PC-9 (cell line): Measurements from ENCODE around the gene TGM1. TPM values are rescaled to one million over a fixed set of nuclear protein-coding genes. Genes with fewer than 3 reads are reported as not detected.

Experiments used
- BruUV-seq: library from RNA; stranded (reverse); fragments of 400-500 nt; replicated peaks from 2 replicates; lab custom pipeline; 2021; lab: Mats Ljungman, UMichigan
- CTCF ChIA-PET: fragments of 300-600 bp; sonication (Branson Sonifier 250); formaldehyde crosslinking; loops from one replicate; lab custom pipeline; 2022; ENCODE audit warnings: antibody characterized with exemption; lab: Charles Lee
- POLR2A ChIA-PET: fragments of 300-600 bp; sonication (Branson Sonifier 250); formaldehyde crosslinking; loops from one replicate; lab custom pipeline; 2022; ENCODE audit warnings: antibody characterized with exemption; ENCODE audit not compliant: unreplicated experiment; lab: Charles Lee
- DNase-seq, 2 experiments: peaks; one replicate each; pipeline versions ENCODE4 v3.0.0 to v3.0.0-alpha.2; 2015 to 2022; ENCODE audit warnings: mixed read lengths in 1 of 2
- H2AFZ ChIP-seq: fragments of 200-600 bp; sonication (generic); 2 replicates; pipeline ENCODE4 v1.8.1; 2017; ENCODE audit warnings: antibody characterized with exemption
- H3F3A ChIP-seq: fragments of 200-600 bp; sonication (generic); 2 replicates; pipeline ENCODE4 v1.8.1; 2017; ENCODE audit warnings: antibody characterized with exemption, mild to moderate bottlenecking, low read depth; ENCODE audit not compliant: insufficient read depth
- H3K27ac ChIP-seq: fragments of 200-600 bp; sonication (generic); 2 replicates; pipeline ENCODE4 v1.6.1; 2016; ENCODE audit warnings: mixed run types
- H3K27me3 ChIP-seq: fragments of 200-600 bp; sonication (generic); 2 replicates; pipeline ENCODE4 v1.6.1; 2016; ENCODE audit warnings: low read depth, mixed run types; ENCODE audit not compliant: insufficient read depth
- H3K36me3 ChIP-seq: fragments of 200-600 bp; sonication (generic); 2 replicates; pipeline ENCODE4 v1.6.1; 2016; ENCODE audit warnings: low read depth, mixed run types
- H3K4me1 ChIP-seq: fragments of 200-600 bp; sonication (generic); replicated peaks from 2 replicates; pipeline ENCODE4 v1.6.1; 2016; ENCODE audit warnings: mixed run types; ENCODE audit not compliant: insufficient read depth
- H3K4me2 ChIP-seq: fragments of 200-600 bp; sonication (generic); 2 replicates; pipeline ENCODE4 v1.6.1; 2017; ENCODE audit warnings: mixed run types
- H3K4me3 ChIP-seq: fragments of 200-600 bp; sonication (generic); 2 replicates; pipeline ENCODE4 v1.6.1; 2016; ENCODE audit warnings: mixed run types
- H3K79me2 ChIP-seq: fragments of 200-600 bp; sonication (generic); 2 replicates; pipeline ENCODE4 v1.6.1; 2017; ENCODE audit warnings: low read depth, mixed run types
- H3K9me2 ChIP-seq: fragments of 200-600 bp; sonication (generic); 2 replicates; pipeline ENCODE4 v1.8.1; 2017; ENCODE audit warnings: mild to moderate bottlenecking; ENCODE audit not compliant: insufficient read depth
- H3K9me3 ChIP-seq: fragments of 200-600 bp; sonication (generic); 2 replicates; pipeline ENCODE4 v1.8.1; 2016; ENCODE audit warnings: low read depth; ENCODE audit not compliant: insufficient read depth
- H4K20me1 ChIP-seq: fragments of 200-600 bp; sonication (generic); 2 replicates; pipeline ENCODE4 v1.8.1; 2017; ENCODE audit not compliant: insufficient read depth
- EZH2 ChIP-seq: fragments of 200-600 bp; sonication (generic); IDR thresholded peaks from 2 replicates; pipeline ENCODE4 v1.8.0; 2017; ENCODE audit warnings: antibody characterized with exemption, low read depth
- intact Hi-C: fragments of 100-400 bp; cut with micrococcal nuclease; formaldehyde crosslinking; loops from one replicate; pipeline ENCODE4 v1.10.0; 2022; ENCODE audit not compliant: unreplicated experiment
- total RNA-seq: library from RNA; stranded (reverse); gene quantifications from 2 replicates; pipeline ENCODE4 v1.2.3, GENCODE V29; 2021
- TF ChIP-seq, protein P1 (sequence below): fragments of 200-600 bp; sonication (generic); conservative IDR thresholded peaks from 2 replicates; pipeline ENCODE4 v1.6.1; 2017; ENCODE audit warnings: mixed run types, antibody characterized with exemption, mild to moderate bottlenecking, moderate library complexity

Gene TGM1
- total RNA-seq, 1 experiment from 2014 or later = 7.2 TPM

DNA sequence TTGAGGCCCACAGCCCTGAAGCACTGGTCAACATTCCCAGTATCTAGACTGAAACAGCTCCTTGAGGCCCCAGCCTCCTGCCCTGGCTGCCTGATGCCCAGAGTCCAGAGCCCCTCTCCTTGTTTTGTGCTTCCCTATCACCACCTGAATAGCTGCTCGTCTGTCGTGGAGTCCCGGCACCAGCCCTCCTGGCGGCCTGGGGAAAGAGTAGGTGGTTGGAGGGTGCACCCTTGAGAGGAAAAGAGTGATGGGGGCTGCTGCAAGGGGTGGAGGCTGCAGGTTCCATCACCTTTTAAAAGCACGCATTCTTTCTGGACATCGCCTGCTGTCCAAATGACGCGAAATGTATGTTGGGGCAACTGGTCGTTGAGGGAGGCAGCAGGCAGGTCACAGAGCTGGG lies 5.2 kb upstream of the TGM1 start:
- 0 out of 2 replicates have a peak, but pooled peaks cover 5% of the 10 kb centered on the region for H3F3A ChIP-seq
- ChIA-PET CTCF (no interaction called here), POLR2A (no interaction called here)
- H3K27ac ChIP-seq = no peak overlapping the region
- TF ChIP-seq EZH2 = no peak
- TF ChIP-seq, protein P1, sequence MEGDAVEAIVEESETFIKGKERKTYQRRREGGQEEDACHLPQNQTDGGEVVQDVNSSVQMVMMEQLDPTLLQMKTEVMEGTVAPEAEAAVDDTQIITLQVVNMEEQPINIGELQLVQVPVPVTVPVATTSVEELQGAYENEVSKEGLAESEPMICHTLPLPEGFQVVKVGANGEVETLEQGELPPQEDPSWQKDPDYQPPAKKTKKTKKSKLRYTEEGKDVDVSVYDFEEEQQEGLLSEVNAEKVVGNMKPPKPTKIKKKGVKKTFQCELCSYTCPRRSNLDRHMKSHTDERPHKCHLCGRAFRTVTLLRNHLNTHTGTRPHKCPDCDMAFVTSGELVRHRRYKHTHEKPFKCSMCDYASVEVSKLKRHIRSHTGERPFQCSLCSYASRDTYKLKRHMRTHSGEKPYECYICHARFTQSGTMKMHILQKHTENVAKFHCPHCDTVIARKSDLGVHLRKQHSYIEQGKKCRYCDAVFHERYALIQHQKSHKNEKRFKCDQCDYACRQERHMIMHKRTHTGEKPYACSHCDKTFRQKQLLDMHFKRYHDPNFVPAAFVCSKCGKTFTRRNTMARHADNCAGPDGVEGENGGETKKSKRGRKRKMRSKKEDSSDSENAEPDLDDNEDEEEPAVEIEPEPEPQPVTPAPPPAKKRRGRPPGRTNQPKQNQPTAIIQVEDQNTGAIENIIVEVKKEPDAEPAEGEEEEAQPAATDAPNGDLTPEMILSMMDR = no peak
- no peaks in the 10 kb centered on the region for H3K27me3 ChIP-seq
- H3K4me2 ChIP-seq = no peak overlapping the region
- H2AFZ ChIP-seq = no peak overlapping the region
- H4K20me1 ChIP-seq = no peaks in the 10 kb centered on the region
- intact Hi-C loops = no loop called here
- H3K9me3 ChIP-seq = no peaks in the 10 kb centered on the region
- no peaks in the 10 kb centered on the region for H3K36me3 ChIP-seq
- H3K4me1 ChIP-seq = peaks cover 8% of the 10 kb centered on the region
- BruUV-seq = no TSS peak
- DNase-seq = no peak
- no peak overlapping the region for H3K4me3 ChIP-seq
- no peaks in the 10 kb centered on the region for H3K79me2 ChIP-seq
- no peaks in the 10 kb centered on the region for H3K9me2 ChIP-seq

DNA sequence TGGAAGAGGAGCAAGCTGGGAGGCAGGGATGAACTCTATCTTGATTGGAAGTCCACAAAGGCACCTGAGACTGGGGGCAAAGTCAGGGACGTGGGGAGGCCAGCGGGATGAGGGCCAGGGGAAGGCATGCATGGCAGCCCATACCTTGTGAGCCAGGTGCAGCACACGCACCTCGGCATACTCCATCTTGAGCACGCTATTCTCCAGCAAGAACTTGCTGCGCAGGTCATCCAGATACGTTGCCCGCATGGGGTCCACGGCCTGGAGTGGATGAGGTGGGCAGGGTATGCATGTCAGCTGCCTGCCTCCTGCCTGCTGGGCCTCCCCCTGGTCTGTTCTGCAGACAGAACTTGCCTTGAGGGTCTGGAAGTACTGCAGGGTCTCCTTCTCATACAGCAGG lies 4.5 kb upstream of the TGM1 start:
- Histone ChIP-seq H2AFZ (no peak overlapping the region), H3K4me2 (no peak overlapping the region), H3F3A (0 out of 2 replicates have a peak, but pooled peaks cover 4% of the 10 kb centered on the region), H3K79me2 (no peaks in the 10 kb centered on the region), H3K4me1 (peaks cover 8% of the 10 kb centered on the region), H3K27ac (no peak overlapping the region), H3K9me2 (no peaks in the 10 kb centered on the region), H3K27me3 (no peaks in the 10 kb centered on the region), H3K9me3 (no peaks in the 10 kb centered on the region), H3K4me3 (no peak overlapping the region), H4K20me1 (no peaks in the 10 kb centered on the region), H3K36me3 (no peaks in the 10 kb centered on the region)
- no TSS peak for BruUV-seq
- POLR2A ChIA-PET = no interaction called here
- CTCF ChIA-PET = no interaction called here
- intact Hi-C loops = no loop called here
- DNase-seq = no peak
- TF ChIP-seq, protein P1 = no peak
- TF ChIP-seq EZH2 = no peak

DNA sequence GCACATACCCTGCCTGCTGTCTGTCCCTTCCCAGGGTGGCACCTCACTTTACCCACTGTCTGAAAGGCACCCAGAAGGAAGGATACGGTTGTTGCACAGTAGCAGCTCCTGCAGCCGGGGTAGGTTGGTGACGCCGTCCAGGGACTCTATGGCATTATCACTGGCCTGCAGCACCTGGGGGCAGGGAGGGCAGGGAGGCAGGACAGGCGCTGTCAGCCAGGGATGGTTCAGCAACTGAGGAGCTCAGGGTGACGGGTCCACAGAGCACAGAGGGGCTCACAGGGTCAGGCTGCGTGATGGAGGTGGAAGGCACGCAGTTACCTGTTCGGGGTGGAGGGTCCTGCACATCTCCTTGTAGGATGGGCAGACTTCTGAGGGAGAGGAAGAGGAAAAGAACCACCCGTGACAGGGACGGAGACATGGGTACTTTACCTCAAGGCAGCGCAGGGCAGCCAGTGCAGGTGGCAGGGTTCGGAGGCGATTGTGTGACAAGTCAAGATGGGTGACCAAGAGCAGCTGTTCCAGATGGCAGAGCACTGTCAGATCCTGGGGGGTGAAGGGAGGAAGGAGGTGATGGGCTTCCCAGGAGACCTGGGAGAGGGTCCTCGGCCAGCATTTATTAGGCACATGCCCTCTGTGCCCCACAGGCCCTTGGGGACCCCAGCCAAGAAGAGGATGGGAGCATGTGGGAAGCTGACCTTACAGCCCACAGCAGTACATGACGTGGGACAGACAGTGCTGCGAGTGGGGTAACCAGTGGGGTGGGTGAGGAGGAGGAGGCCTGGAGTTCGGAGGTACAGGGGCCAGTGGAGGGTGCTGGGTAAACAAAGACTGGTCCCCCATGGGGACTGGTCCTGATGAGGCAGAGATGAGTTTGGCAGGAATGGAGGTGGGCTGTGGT lies 3.6 kb upstream of the TGM1 start:
- no TSS peak for BruUV-seq
- TF ChIP-seq, protein P1 = no peak
- no peak for TF ChIP-seq EZH2
- Histone ChIP-seq H3K9me2 (no peaks in the 10 kb centered on the region), H3K4me3 (no peak overlapping the region), H3F3A (no peaks in the 10 kb centered on the region), H3K36me3 (no peaks in the 10 kb centered on the region), H3K27me3 (no peaks in the 10 kb centered on the region), H4K20me1 (no peaks in the 10 kb centered on the region), H3K4me2 (no peak overlapping the region), H3K27ac (no peak overlapping the region), H2AFZ (no peak overlapping the region), H3K9me3 (no peaks in the 10 kb centered on the region), H3K79me2 (no peaks in the 10 kb centered on the region), H3K4me1 (peaks cover under 1% of the 10 kb centered on the region; the same call in 1 of the 2 replicates)
- no peak for DNase-seq
- CTCF ChIA-PET = no interaction called here
- POLR2A ChIA-PET = no interaction called here
- intact Hi-C loops = no loop called here
